Activated CD8-positive, alpha-beta memory T cell treated with anti-CD3 and anti-CD28 coated beads for 4 hours (primary cell): ENCODE measurements around the gene CCDC122.

Experiments used
- DNase-seq, 2 donors: peaks; one replicate each; pipeline ENCODE4 v3.0.0-alpha.2; 2020; ENCODE audit warnings: low read depth in 2 of 2

CCDC122 gene

GRCh38 chr13:43802511-43802910, 77.0 kb downstream of the CCDC122 start:
- no peak for DNase-seq

GRCh38 chr13:43800828-43801227, 78.7 kb downstream of the CCDC122 start:
- DNase-seq: no peak

GRCh38 chr13:43799191-43799590, 80.3 kb downstream of the CCDC122 start:
- no peak for DNase-seq

- DNase-seq: no peak
These were observed 81.7 kb downstream of the CCDC122 start for GRCh38 chr13:43797869-43798268.

GRCh38 chr13:43797159-43797558, 82.4 kb downstream of the CCDC122 start:
- DNase-seq: no peak

GRCh38 chr13:43794416-43794815, 85.1 kb downstream of the CCDC122 start:
- no peak for DNase-seq

- no peak for DNase-seq
These were observed 87.3 kb downstream of the CCDC122 start for GRCh38 chr13:43792076-43792881.

GRCh38 chr13:43787997-43788396, 91.5 kb downstream of the CCDC122 start:
- DNase-seq: no peak

GRCh38 chr13:43787518-43787891, 92.0 kb downstream of the CCDC122 start:
- DNase-seq: no peak

GRCh38 chr13:43786766-43787517, 92.6 kb downstream of the CCDC122 start, which contains the start of gene ENOX1:
Gene ENOX1 (minus strand): TSS chr13:43786972.
- no peak for DNase-seq

GRCh38 chr13:43786472-43786765, 93.1 kb downstream of the CCDC122 start:
- DNase-seq: no peak
